Measurements from ENCODE around the gene SMAP1. TPM values are rescaled to one million over a fixed set of nuclear protein-coding genes. Genes with fewer than 3 reads are reported as not detected.

The SMAP1 gene
- total RNA-seq, 2 donors from 2014 or later = 24.4 to 27.8 TPM

DNA sequence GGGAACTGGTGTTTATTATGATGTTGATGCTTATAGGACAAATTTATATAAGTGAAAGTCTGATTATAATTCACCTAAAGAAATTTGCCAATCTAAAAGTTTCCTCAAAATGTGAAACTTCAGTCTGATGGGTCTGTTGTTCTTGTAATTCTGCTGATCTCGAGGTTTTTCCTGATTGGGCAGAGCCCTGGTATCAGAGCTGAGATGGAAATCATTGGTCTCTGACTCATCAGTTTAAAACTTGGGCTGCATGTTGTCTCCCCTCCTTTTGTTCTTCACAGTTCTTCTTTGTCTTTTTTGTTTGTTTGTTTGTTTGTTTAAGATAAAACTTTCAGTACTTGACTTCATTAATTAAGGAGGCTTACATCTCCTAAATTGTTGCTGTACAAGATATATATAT lies 5.9 kb downstream of the SMAP1 start:
- ATAC-seq (peak in 1 of 2 donors; percentile 71), DNase-seq (no peak)
- intact Hi-C loops (cut with DNase I) = loop anchor here in 1 of 2 donors (10.0 kb wide), 1 partner anchor 109 kb away; the partner anchor contains the start of gene SDHAF4

- intact Hi-C loops (cut with DNase I) = loop anchor here in 1 of 2 donors (10.0 kb wide), 1 partner anchor 111 kb away; the partner anchor contains the start of gene SDHAF4
- ATAC-seq = no peak
Measured at GRCh38 chr6:70675822-70676221, 8.1 kb downstream of the SMAP1 start.

GRCh38 chr6:70676821-70677220 lies 9.1 kb downstream of the SMAP1 start:
- intact Hi-C loops (cut with DNase I) = loop anchor here in 1 of 2 donors (10.0 kb wide), 1 partner anchor 112 kb away; the partner anchor contains the start of gene SDHAF4

More at GRCh38 chr6:70675822-70676221, 8.1 kb downstream of the SMAP1 start:
- DNase-seq = no peak

GRCh38 chr6:70680396-70680795 lies 12.7 kb downstream of the SMAP1 start:
- no peak for DNase-seq
- intact Hi-C loops (cut with DNase I) = no loop called here
- no peak for ATAC-seq

More at GRCh38 chr6:70676821-70677220, 9.1 kb downstream of the SMAP1 start:
- DNase-seq (no peak), ATAC-seq (no peak)

DNA sequence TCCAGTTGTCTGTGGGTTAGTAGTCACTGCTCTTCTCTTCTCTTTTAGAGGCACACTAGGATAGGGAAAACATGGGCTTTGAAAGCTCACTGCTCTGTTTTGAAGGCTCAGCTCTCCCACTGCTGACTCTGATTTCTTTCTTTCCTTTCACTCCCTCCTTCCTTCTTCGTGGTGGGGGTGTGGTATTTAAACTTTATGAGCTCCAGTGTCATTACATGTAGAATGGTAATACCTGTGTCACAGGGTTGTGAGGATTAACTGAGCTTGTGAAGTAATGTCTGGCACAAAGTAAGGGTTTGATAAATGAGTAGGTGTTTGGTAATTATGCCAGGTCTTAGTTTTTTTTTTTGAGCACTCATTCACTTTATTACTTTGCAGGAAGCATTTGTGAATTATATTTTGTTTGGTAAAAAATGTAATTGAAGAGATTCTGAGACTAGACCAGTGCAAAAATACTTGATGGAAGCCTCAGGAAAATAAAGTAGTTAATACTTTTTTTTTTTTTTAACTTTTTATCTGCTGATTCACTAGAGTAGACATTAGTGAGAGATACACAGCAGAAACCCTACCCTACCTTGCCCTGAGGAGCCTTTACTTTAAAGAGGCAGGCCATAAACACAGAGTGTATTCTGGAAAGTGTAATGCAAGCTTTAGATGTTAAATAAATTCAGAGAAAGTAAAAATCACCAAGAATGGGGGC lies 17.3 kb downstream of the SMAP1 start:
- intact Hi-C loops (cut with DNase I) = loop anchor here in 1 of 2 donors (5.0 kb wide), 1 partner anchor 118 kb away; the partner anchor contains the start of gene SDHAF4
- peak in 1 of 2 donors; percentile 47 for ATAC-seq
- no peak for DNase-seq

- intact Hi-C loops (cut with DNase I) = loop anchor here in 1 of 2 donors (2.0 to 5.0 kb wide), 2 partner anchors 118 to 139 kb away; partner anchors contain the start of gene SDHAF4
- DNase-seq = no peak
- no peak for ATAC-seq
Measured at GRCh38 chr6:70685494-70686180, 18.0 kb downstream of the SMAP1 start.

- ATAC-seq (peak in 1 of 2 donors; percentile 49), DNase-seq (no peak)
- intact Hi-C loops (cut with DNase I) = loop anchor here in 1 of 2 donors (2.0 to 5.0 kb wide), 2 partner anchors 119 to 140 kb away; partner anchors contain the start of gene SDHAF4
Measured at GRCh38 chr6:70686548-70687133, 19.0 kb downstream of the SMAP1 start.

- no peak for DNase-seq
- intact Hi-C loops (cut with DNase I) = no loop called here
- ATAC-seq = no peak
Measured at GRCh38 chr6:70693887-70694286, 26.2 kb downstream of the SMAP1 start.

- no peak for DNase-seq
- intact Hi-C loops (cut with DNase I) = no loop called here
- ATAC-seq = peak; percentile 51 to 70
Measured at GRCh38 chr6:70694371-70694770, 26.7 kb downstream of the SMAP1 start.

DNA sequence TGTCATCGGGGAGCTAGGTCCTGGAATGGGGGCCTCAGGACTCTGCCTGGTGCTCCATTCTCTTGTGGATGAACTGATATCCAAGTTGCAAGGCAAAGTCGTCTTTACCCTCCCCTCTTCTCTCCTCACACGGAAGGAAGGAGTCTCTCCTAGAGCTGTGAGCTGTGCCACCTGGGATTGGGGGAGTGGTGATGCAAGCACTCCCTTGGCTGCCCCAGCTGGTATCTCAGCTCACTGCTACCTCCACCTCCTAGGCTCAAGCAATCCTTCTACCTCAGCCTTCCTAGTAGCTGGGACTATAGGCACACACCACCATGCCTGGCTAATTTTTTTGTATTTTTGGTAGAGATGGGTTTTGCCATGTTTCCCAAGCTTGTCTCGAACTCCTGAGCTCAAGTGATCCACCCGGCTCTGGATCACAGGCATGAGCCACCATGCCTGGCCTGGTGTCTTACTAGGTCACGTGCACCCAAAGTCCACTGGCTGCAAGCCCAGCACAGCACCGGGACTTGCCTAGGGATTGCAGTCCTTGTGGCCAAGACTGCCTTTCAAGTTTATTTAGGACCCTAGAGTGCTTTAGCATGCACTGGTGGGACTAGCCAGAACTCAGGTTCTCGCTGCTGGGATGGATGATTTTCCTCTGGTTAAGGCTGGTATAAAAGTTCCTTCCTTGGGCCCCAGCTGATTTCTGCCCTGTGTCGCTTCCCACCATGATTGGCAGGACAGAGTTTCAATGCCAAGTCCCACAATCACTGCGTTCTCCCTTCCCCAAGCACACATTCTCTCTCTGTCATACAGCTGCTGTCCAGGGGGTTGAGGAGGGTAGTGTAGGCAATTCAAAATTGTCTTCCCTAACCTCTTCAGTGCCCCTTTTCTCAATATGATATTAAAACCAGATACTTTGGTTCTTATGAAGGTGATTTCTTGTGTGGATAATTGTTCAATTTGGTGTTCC lies 33.5 kb downstream of the SMAP1 start:
- ATAC-seq (peak; percentile 62 to 72), DNase-seq (peak; percentile 30)
- intact Hi-C loops (cut with DNase I) = loop anchor here in 1 of 2 donors (10.0 kb wide), 1 partner anchor 314 kb away; no protein-coding TSS in a partner anchor

- DNase-seq (no peak), ATAC-seq (no peak)
- intact Hi-C loops (cut with DNase I) = loop anchor here (2.0 to 10.0 kb wide), 3 partner anchors 177 to 309 kb away; no protein-coding TSS in a partner anchor
Measured at GRCh38 chr6:70705772-70706171, 38.1 kb downstream of the SMAP1 start.

- DNase-seq = no peak
- ATAC-seq = no peak
- intact Hi-C loops (cut with DNase I) = loop anchor here (2.0 to 10.0 kb wide), 3 partner anchors 176 to 308 kb away; no protein-coding TSS in a partner anchor
Measured at GRCh38 chr6:70706491-70707123, 38.9 kb downstream of the SMAP1 start.

- intact Hi-C loops (cut with DNase I) = loop anchor here (2.0 to 10.0 kb wide), 3 partner anchors 174 to 307 kb away; no protein-coding TSS in a partner anchor
- no peak for DNase-seq
- no peak for ATAC-seq
Measured at GRCh38 chr6:70707893-70708292, 40.2 kb downstream of the SMAP1 start.

DNA sequence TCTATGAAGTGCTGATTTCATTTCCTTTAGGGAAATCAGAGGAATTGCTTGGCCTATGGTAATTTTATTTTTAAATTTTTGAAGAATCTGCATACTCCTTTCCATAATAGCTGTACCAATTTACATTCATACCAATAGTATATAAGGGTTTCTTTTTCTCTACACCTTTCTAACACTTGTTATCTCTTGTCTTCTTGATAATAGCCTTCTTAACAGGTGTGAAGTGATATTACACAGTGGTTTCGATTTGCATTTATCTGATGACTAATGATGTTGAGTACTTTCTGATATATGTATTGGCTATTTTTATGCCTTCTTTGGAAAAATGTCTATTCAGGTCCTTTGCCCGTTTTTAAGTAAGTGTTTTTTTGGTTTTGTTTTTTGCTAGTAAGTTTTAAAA lies 40.8 kb downstream of the SMAP1 start:
- ATAC-seq = no peak

DNA sequence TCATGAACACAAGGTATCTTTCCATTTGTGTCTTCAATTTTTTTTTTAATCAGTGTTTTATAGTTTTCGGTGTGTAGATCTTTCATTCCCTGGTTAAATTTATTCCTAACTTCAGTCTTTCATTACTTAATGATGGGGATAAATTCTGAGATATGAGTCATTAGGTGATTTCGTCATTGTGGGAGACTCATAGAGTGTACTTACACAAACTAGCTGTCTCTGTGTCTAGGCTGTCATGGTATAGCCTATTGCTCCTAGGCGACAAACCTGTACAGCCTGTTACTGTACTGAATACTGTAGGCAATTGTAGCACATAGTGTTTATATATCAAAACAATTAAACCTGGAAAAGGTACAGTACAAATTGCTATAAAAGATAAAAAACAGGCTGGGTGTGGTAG lies 42.1 kb downstream of the SMAP1 start:
- DNase-seq = no peak
- intact Hi-C loops (cut with DNase I) = loop anchor here (5.0 to 10.0 kb wide), 2 partner anchors 172 to 305 kb away; no protein-coding TSS in a partner anchor
- ATAC-seq = peak in 1 of 2 donors; percentile 30

More for the DNA sequence above, 40.8 kb downstream of the SMAP1 start:
- intact Hi-C loops (cut with DNase I) = loop anchor here (5.0 to 10.0 kb wide), 2 partner anchors 174 to 306 kb away; no protein-coding TSS in a partner anchor
- DNase-seq = no peak

DNA sequence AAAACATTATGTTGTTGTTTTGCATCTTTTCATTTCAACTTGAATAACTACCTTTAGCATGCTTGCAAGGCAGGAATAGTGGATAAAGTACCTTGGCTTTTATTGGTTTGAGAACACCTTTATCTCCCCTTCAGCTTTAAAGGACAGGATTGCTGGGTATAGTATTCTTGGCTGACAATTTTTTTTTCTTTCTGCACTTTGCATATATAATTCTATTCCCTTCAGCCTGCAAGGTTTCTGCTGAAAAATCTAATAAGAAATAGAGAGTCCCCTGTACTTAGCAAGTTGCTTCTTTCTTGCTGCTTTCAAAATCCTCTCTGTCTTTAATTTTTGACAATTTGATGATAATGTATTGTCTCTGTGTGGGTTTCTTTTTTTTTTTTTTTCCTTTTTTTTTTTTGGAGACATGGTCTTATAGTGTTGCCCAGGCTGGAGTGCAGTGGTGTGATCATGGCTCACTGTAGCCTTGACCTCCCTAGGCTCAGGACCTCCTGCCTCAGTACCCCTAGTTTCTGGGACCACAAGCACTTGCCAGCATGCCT lies 47.1 kb downstream of the SMAP1 start:
- no peak for ATAC-seq
- intact Hi-C loops (cut with DNase I) = no loop called here
- DNase-seq = no peak

Data from left cardiac atrium (tissue), 4 donors.